LNCAP (cell line): ENCODE measurements around the gene ARL3.
A peak's percentile ranks its signal among the peaks of the same experiment; 100 is the strongest.

Experiments used
- CTCF ChIP-seq: fragments of 450-650 bp; IDR thresholded peaks from 2 replicates; pipeline ENCODE4 v1.5.1; 2017; ENCODE audit warnings: mild to moderate bottlenecking

Gene ARL3

DNA sequence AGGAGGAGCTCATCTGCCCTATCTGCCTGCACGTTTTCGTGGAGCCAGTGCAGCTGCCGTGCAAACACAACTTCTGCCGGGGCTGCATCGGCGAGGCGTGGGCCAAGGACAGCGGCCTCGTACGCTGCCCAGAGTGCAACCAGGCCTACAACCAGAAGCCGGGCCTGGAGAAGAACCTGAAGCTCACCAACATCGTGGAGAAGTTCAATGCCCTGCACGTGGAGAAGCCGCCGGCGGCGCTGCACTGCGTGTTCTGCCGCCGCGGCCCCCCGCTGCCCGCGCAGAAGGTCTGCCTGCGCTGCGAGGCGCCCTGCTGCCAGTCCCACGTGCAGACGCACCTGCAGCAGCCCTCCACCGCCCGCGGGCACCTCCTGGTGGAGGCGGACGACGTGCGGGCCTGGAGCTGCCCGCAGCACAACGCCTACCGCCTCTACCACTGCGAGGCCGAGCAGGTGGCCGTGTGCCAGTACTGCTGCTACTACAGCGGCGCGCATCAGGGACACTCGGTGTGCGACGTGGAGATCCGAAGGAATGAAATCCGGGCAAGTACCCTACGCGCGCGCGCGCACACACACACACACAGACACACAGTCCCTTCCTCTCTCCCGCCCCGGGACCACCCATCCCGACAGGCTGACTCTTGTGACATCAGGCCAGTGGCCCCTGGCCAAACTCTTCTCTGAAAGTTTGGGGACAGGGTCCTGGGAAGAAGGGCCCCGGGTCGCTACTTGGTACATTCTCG, 69.4 kb downstream of the ARL3 start:
- peak; percentile 71 for TF ChIP-seq CTCF

- TF ChIP-seq CTCF, result no peak
These were observed 70.0 kb downstream of the ARL3 start, which contains the start of gene TRIM8 for GRCh38 chr10:102644066-102644645. Gene TRIM8, plus strand, starts transcription at chr10:102644479. Its CDS starts 139 bp downstream, at chr10:102644618.

GRCh38 chr10:102643336-102644065, 70.7 kb downstream of the ARL3 start:
- no peak for TF ChIP-seq CTCF

DNA sequence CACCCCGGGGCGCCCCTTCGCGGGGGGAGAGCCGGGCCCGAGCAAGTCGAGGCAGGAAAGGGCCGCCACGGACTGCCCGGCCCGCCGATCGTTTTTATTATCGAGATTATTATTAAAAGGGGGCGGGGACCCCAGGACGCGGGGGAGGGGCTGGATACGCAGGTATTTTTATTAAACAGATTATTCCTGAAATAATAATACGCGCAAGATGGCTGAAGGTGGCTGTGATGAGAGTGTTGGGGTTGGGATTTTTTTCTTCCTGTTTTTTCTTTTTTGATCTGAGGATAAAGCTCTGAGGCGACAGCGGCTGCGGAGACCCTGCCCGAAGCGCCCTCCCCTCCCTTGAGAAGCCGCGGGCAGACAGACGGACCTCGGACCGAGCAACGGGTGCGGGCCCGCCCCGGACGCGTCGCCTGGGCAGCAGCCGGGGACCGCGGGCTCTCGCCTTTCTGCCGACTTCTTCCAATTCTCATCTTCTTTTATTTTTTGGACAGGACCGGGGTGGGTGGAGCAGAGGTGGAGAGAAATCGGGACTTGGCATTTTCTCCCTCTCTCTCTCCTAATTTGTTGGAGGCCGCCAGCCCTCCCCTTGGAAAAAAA, 71.4 kb downstream of the ARL3 start:
- TF ChIP-seq CTCF, result no peak

DNA sequence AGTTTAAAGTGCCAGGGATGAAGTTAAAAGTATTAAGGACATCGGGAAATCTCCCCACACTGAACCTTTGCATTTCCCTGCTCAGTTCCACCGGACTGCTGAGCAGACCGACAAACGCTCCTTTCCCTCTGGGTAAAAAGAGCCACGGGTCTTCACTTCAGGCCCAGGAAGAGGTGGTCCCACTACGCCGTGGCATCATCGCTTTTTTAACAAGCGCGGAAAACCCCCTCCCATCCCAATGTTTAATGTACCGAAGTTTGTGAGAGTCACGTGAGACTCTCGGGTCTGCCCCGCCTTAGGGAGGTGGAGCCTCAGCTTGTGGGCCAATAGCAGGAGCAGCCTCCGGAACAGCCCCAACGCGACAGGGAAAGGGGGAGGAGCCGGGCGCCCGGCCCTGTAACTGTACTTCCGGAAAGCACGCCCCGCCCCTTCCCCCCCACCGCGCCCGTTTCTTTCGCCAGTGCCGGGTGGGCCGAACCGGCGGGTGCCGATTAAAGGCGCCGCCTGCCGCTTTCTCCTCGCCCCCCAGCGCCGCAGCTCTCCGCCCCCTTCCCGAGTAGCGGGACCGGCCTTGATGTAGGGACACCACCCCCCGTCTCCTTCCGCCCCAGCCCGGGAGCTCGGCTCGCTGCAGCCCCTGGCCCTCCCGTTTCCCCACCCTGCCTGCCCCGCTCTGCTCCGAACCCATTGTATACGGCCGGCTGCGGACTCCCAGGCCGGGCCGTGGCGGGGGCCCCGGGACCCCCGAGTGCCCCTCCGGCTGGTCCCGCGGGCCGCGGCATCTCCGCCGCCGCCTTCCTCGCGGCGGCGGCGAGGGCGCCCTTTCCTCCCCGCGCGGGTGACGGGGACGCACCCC, 72.1 kb downstream of the ARL3 start:
- no peak for TF ChIP-seq CTCF

- TF ChIP-seq CTCF, result no peak
These were observed 72.8 kb downstream of the ARL3 start for GRCh38 chr10:102641402-102641801.

GRCh38 chr10:102639537-102639936, 74.7 kb downstream of the ARL3 start:
- TF ChIP-seq CTCF, result no peak
